ENCODE measurements around the gene SBF1. TPM values are rescaled to one million over a fixed set of nuclear protein-coding genes. Genes with fewer than 3 reads are reported as not detected.

The SBF1 gene
- total RNA-seq, 2 donors from 2014 or later: 89.9 to 90.1 TPM

- no peaks in the 10 kb centered on the region for H3K4me1 Mint-ChIP-seq
- Histone ChIP-seq H3K4me3 (ENCODE audit: low read length) (no peak overlapping the region), H3K9ac (ENCODE audit: extremely low read depth, low read length, poor library complexity, severe bottlenecking) (no peak overlapping the region), H3K27ac (ENCODE audit: low read depth, low read length) (no peak overlapping the region), H3K36me3 (ENCODE audit: control insufficient read depth, insufficient read depth, low read length) (peaks cover 78% of the 10 kb centered on the region), H3K27me3 (ENCODE audit: control insufficient read depth, insufficient read depth, low read length, poor library complexity, severe bottlenecking) (no peaks in the 10 kb centered on the region), H3K4me1 (ENCODE audit: control insufficient read depth, insufficient read depth, low read length) (peaks cover 5% of the 10 kb centered on the region), H3K9me3 (ENCODE audit: control insufficient read depth, low read length) (no peaks in the 10 kb centered on the region)
- H3K4me3 Mint-ChIP-seq: no peak overlapping the region
- no peak overlapping the region for H3K27ac Mint-ChIP-seq
- no peak for DNase-seq
- WGBS, 2 experiments (ENCODE audit: insufficient coverage in 1 of 2, insufficient read length in 1 of 2): 94 to 95% methylated on average over 15 to 21 of the region's 21 CpGs
- H3K36me3 Mint-ChIP-seq (ENCODE audit: low read depth): peaks cover 61% of the 10 kb centered on the region
- TF ChIP-seq, protein P1, sequence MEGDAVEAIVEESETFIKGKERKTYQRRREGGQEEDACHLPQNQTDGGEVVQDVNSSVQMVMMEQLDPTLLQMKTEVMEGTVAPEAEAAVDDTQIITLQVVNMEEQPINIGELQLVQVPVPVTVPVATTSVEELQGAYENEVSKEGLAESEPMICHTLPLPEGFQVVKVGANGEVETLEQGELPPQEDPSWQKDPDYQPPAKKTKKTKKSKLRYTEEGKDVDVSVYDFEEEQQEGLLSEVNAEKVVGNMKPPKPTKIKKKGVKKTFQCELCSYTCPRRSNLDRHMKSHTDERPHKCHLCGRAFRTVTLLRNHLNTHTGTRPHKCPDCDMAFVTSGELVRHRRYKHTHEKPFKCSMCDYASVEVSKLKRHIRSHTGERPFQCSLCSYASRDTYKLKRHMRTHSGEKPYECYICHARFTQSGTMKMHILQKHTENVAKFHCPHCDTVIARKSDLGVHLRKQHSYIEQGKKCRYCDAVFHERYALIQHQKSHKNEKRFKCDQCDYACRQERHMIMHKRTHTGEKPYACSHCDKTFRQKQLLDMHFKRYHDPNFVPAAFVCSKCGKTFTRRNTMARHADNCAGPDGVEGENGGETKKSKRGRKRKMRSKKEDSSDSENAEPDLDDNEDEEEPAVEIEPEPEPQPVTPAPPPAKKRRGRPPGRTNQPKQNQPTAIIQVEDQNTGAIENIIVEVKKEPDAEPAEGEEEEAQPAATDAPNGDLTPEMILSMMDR (conservative IDR thresholded peaks at IDR 0.05): no peak
- no peaks in the 10 kb centered on the region for H3K27me3 Mint-ChIP-seq (ENCODE audit: insufficient read depth)
- H3K9me3 Mint-ChIP-seq: no peaks in the 10 kb centered on the region
Measured at GRCh38 chr22:50422961-50423815, 51.6 kb downstream of the SBF1 start.

GRCh38 chr22:50422046-50422445 lies 52.8 kb downstream of the SBF1 start:
- H3K4me3 ChIP-seq (ENCODE audit: low read length): no peak overlapping the region

DNA sequence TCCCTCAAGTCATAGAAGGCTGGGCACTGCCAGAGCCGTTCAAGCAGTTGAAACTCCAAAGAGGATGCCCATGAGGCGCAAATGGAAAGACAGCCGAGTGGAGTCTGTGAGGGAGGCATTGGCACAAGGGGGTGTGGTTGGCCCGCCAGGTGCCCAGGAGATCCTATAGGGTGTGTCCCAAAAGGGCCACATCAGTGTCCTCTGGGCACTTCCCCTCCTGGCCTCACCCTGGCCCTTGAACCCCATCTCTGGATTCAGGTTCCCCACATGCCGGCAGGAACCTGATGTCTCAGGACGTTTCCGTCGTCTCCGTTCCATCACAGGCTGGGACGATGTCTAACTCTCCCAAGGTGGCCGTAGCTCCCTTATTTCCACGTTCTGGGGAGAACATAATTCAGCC lies 54.3 kb downstream of the SBF1 start:
- H3K27ac Mint-ChIP-seq: no peak overlapping the region
- H3K4me3 Mint-ChIP-seq: no peak overlapping the region
- no peaks in the 10 kb centered on the region for H3K9me3 ChIP-seq (ENCODE audit: control insufficient read depth, low read length)
- H3K4me3 ChIP-seq (ENCODE audit: low read length): no peak overlapping the region
- 95 to 96% methylated on average over 10 to 12 of the region's 12 CpGs for WGBS, 2 experiments (ENCODE audit: insufficient coverage in 1 of 2, insufficient read length in 1 of 2)
- H3K9ac ChIP-seq (ENCODE audit: extremely low read depth, low read length, poor library complexity, severe bottlenecking): no peak overlapping the region
- H3K9me3 Mint-ChIP-seq: no peaks in the 10 kb centered on the region
- no peak for DNase-seq
- H3K27me3 Mint-ChIP-seq (ENCODE audit: insufficient read depth): no peaks in the 10 kb centered on the region
- peaks cover 5% of the 10 kb centered on the region for H3K4me1 ChIP-seq (ENCODE audit: control insufficient read depth, insufficient read depth, low read length)
- no peaks in the 10 kb centered on the region for H3K27me3 ChIP-seq (ENCODE audit: control insufficient read depth, insufficient read depth, low read length, poor library complexity, severe bottlenecking)
- TF ChIP-seq, protein P1 (conservative IDR thresholded peaks at IDR 0.05): no peak
- no peak overlapping the region for H3K27ac ChIP-seq (ENCODE audit: low read depth, low read length)
- no peaks in the 10 kb centered on the region for H3K4me1 Mint-ChIP-seq
- H3K36me3 Mint-ChIP-seq (ENCODE audit: low read depth): peaks cover 56% of the 10 kb centered on the region
- H3K36me3 ChIP-seq (ENCODE audit: control insufficient read depth, insufficient read depth, low read length): peaks cover 82% of the 10 kb centered on the region

More at GRCh38 chr22:50422046-50422445, 52.8 kb downstream of the SBF1 start:
- H3K27ac Mint-ChIP-seq: no peak overlapping the region
- H3K4me1 Mint-ChIP-seq: no peaks in the 10 kb centered on the region
- H3K27me3 Mint-ChIP-seq (ENCODE audit: insufficient read depth): no peaks in the 10 kb centered on the region
- TF ChIP-seq, protein P1 (conservative IDR thresholded peaks at IDR 0.05): no peak
- H3K36me3 ChIP-seq (ENCODE audit: control insufficient read depth, insufficient read depth, low read length): peaks cover 80% of the 10 kb centered on the region
- peaks cover 55% of the 10 kb centered on the region for H3K36me3 Mint-ChIP-seq (ENCODE audit: low read depth)
- no peak overlapping the region for H3K4me3 Mint-ChIP-seq
- H3K4me1 ChIP-seq (ENCODE audit: control insufficient read depth, insufficient read depth, low read length): peaks cover 5% of the 10 kb centered on the region
- H3K27me3 ChIP-seq (ENCODE audit: control insufficient read depth, insufficient read depth, low read length, poor library complexity, severe bottlenecking): no peaks in the 10 kb centered on the region
- no peaks in the 10 kb centered on the region for H3K9me3 ChIP-seq (ENCODE audit: control insufficient read depth, low read length)
- H3K27ac ChIP-seq (ENCODE audit: low read depth, low read length): no peak overlapping the region
- no peak for DNase-seq
- 96% methylated on average over 12 to 14 of the region's 14 CpGs for WGBS, 2 experiments (ENCODE audit: insufficient coverage in 1 of 2, insufficient read length in 1 of 2)
- H3K9me3 Mint-ChIP-seq: no peaks in the 10 kb centered on the region
- no peak overlapping the region for H3K9ac ChIP-seq (ENCODE audit: extremely low read depth, low read length, poor library complexity, severe bottlenecking)
